HG03175 (cell line): ENCODE data around the gene CNDP2.

Source experiments
- ATAC-seq: cut with Tn5 transposase; IDR thresholded peaks from one replicate; pipeline ENCODE4 v1.9.1; 2021; ENCODE audit warnings: mild to moderate bottlenecking, moderate library complexity; ENCODE audit not compliant: unreplicated experiment

The CNDP2 gene

GRCh38 chr18:74472312-74472711, 23.9 kb upstream of the CNDP2 start:
- no peak for ATAC-seq

- no peak for ATAC-seq
Observed at GRCh38 chr18:74473976-74474640, 22.1 kb upstream of the CNDP2 start.

DNA sequence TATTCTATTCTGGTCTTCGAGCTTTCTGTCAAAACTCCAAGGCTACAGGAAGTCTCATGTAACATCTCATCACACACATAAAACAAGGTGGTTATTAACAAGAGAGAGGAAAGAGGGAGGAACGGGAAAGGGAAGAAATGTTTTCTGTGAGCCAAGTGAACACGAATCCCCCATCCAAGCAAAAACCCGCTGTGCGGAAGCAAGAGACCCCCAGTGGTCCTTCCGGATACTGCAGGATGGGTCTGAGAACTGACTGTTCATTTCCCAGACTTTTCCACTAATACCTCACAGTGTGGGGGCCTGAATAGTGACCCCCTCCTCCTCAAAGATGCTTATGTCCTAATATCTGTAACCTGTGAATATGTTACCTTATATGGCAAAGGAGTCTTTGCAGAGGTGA, 20.0 kb upstream of the CNDP2 start:
- ATAC-seq, result no peak

DNA sequence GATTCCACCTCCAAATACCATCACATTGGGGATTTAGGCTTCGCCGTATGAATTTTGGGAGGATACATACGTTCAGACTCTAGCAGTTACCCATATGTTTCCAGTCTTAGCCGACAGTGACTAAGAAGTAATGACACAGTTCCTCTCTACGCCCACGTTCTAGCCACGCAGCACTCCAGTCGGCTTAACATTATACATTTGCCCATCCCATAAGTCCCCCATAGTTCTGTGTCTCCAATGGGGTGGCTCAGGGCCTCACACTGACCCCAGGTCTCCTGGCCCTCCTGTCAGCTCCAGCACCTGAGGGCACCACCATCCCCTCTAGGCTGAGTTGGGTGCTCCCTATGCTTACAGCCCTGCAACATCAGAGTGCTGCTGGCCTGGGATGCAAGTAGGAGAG, 18.4 kb upstream of the CNDP2 start:
- ATAC-seq, result no peak

DNA sequence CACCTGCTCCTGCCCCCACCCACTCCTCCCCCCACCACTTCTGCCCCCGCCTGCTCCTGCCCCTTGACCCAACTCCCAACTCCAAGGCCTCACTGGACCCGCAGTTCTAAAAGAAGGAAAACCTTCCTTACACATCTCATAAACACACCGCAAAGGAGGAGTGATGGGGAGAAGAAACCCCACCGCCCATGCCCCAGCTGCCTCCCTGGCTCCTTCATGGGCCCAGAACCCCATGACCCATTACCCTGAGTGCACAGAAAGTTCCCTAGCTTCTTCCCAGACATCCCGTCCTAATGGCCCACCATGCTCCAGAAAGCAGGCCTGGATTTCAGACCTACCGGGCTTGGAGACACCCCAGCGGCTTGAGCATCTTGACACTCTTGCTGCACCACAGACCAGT, 17.8 kb upstream of the CNDP2 start:
- ATAC-seq, result no peak

DNA sequence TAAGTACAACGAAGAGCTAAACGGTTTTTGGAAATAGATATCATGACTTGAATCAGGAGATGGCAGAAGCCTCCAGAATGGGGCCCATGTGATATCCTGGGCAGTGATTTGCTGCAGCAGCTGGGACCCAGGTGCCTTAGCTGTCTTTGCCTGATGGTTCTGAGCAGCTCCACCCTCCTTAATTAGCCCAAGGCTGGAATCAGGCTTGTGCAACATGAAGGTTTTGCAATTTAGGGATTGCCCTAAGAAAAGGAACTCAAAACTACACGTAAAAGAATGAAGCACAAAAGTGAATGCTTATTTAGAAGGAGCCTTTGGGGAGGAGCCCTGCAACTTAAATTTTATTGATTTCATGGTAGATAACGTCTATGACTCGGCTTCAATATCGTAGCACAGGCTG, 17.3 kb upstream of the CNDP2 start:
- ATAC-seq, result no peak

DNA sequence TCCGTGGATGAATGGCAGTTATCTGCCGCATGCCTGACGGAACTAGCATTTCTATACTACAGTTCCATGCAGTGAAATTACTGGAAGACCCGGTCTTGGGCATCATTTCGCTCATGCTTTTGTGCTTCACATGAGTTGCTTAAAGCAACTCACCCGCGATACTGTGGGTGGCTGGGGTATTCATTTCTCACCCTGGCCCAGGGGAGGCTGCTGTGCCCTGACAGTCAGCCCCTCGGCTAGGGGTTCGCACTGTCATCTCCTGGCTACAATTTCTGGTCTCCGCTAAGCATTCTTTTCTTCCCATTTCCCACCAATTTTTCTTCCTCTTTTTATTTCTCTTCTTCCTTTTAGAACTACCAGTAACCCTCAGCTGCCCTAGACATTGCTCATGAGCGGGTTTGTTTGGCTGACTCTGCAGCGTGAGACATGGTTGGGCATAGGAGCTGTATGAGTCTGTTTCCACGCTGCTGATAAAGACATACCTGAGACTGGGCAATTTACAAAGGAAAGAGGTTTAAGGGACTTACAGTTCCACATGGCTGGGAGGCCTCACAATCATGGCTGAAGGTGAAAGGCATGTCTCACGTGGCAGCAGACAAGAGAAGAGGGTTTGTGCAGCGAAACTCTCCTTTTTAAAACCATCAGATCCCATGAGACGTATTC, 16.5 kb upstream of the CNDP2 start:
- no peak for ATAC-seq

DNA sequence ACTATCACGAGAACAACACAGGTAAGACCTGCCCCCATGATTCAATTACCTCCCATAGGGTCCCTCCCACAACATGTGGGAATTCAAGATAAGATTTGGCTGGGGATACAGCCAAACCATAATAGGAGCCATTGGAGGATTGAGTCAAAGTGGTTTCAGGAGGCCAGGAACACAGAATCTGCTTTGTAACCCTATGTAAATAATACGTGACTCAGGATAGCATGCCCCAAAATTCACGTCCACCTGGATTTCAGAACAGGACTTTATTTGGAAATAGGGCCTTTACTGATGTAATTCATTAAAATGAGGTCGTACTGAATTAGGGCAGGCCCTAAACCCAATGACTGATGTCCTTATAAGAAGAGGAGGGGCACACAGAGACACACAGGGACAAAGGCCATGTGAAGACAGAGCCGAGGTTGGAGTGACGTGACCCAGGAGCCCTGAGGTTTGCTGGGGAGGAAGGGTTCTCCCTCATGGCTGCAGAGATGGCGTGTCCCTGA, 16.0 kb upstream of the CNDP2 start:
- ATAC-seq, result no peak

GRCh38 chr18:74482697-74483096, 13.5 kb upstream of the CNDP2 start:
- no peak for ATAC-seq

DNA sequence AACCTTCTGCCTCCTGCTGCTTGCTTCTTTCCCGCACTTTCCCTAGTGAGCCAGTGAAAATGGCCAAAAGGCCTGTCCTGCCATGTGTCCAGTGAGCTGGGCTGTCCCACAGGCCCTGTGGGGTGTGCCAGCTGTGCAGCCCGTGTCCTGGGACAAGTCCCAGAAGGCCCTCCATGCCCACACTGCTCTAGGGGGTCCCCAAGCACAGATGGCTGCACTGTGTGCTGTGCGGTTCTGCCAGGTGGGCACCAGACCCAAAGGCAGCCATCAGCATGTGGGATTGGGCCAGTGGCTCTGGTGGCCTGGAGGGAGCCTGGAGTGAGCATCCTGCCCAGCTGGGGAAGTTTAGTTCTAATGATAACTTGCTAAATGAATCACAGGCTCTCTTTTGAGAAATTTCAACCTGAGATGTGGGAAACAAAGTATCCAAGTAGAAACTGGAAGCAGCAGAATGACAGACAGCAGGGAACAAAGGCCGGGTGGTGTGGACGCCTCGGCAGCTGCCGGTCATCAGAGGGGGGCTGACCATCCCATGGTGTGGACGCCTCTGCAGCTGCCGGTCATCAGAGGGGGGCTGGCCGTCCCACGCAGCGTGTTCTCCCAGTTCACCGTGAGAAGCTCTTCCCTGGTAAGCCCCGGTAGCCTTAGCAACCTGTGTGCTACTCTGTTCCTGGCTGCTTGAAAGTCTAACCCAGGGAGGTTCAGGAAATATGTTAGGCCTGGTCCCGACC, 9.9 kb upstream of the CNDP2 start:
- ATAC-seq, result no peak

DNA sequence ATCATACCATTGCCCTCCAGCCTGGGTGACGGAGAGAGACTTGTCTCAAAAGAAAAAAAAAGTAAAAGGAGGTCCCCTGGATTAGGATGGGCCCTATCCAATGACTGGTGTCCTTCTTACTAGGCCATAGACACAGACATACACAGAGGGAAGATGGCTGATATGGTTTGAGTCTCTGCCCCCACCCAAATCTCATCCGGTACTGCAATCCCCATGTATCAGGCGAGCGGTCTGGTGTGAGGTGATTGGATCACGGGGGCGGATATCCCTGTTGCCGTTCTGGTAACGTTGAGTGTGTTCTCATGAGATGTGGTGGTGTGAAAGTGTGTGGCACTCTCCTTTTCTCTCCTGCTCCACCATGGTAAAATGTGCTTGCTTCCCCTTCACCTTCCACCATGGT, 7.8 kb upstream of the CNDP2 start:
- no peak for ATAC-seq

DNA sequence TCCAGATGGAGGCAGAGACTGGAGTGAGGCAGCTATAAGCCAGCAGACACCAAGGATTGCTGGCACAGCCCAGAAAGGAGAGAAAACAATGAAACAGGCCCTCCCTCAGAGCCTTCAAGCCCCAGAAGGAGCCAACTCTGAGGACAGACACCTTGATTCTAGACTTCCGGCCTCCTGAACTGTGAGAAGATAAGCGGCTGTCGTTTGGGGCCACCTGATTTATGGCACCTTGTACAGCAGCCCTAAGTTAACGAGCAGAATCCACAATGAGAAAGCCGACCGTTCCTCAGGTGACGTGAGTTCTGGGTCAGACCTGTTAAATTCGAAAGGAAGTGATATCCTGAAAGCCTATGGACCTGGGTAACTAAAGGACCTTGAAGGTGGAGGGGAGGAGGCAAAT, 7.3 kb upstream of the CNDP2 start:
- ATAC-seq, result no peak

- no peak for ATAC-seq
Observed at GRCh38 chr18:74489676-74490075, 6.5 kb upstream of the CNDP2 start.

GRCh38 chr18:74492259-74492658, 3.9 kb upstream of the CNDP2 start:
- ATAC-seq, result no peak

GRCh38 chr18:74493689-74494088, 2.5 kb upstream of the CNDP2 start:
- ATAC-seq, result peak; percentile 22

DNA sequence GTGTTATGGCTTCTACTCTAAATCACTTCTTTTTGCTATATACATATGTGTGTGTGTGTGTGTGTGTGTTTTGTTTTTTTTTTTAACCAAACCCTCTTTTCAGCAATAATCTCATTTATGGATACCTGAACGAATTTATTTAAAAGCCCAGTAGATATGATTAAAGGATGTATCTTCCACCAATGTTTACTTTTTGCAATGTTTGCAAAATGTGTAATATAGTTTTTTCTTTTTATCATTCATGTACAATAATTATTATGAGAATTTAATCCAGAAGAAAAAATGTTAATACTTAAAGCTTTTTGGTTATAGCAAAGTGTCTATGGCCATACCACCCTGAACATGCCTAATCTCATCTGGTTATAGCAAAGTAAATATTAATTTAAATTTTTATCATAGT, 1.6 kb upstream of the CNDP2 start:
- no peak for ATAC-seq

DNA sequence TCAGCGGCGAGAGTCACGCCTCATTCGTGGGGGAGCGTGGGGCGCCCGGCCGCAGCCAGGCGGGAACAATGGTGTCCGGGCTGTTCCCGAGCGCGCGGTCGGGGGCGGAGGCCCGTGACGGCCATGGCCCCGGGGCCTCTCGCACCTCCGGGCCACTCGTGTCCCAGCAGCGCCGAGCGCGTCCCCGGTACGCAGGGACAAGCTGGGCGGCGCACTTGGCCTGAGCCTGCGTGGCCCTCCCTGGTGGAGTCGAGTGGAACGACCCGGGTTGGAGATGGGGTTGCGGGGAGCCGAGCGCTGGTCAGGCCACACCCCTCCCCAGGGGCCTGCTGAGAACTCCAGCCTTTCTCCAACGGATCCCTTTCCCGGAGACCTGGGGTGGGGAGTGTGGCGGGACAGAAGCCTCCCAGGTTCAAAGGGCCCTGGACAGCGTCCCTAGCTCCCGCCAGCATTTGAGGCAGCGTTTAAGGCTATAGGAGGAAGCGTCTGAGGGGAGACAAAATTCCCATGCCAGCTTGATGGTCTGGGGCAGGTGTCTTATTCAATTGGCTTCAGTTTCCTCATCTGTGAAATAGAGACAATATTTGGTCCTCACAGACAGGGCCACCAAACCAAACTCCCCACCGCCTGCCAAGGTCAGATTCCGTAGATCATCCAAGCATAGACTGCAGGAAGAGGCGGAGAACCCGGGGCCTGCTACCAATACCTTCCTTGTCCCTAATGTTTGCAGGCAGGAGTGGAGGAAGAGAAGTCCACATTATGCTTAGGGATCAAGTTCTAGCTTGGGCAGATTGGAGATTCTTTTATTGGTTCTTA, 553 bp downstream of the CNDP2 start:
- ATAC-seq, result peak; percentile 36

DNA sequence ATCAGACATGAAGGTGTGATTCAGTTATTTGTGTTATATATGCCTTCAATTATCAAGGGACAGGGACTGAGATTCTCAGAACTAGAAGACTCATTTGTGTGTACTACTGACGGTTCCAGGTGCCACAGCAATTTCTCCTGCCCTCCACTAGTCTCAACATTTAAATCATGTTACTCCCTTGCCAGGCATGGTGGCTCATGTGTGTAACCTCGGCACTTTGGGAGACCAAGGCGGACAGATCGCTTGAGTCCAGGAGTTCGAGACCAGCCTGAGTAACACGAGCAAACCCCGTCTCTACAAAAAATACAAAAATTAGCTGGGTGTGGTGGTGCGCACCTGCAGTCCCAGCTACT, 1.1 kb downstream of the CNDP2 start:
- ATAC-seq, result no peak

GRCh38 chr18:74497778-74498177, 1.6 kb downstream of the CNDP2 start:
- no peak for ATAC-seq

DNA sequence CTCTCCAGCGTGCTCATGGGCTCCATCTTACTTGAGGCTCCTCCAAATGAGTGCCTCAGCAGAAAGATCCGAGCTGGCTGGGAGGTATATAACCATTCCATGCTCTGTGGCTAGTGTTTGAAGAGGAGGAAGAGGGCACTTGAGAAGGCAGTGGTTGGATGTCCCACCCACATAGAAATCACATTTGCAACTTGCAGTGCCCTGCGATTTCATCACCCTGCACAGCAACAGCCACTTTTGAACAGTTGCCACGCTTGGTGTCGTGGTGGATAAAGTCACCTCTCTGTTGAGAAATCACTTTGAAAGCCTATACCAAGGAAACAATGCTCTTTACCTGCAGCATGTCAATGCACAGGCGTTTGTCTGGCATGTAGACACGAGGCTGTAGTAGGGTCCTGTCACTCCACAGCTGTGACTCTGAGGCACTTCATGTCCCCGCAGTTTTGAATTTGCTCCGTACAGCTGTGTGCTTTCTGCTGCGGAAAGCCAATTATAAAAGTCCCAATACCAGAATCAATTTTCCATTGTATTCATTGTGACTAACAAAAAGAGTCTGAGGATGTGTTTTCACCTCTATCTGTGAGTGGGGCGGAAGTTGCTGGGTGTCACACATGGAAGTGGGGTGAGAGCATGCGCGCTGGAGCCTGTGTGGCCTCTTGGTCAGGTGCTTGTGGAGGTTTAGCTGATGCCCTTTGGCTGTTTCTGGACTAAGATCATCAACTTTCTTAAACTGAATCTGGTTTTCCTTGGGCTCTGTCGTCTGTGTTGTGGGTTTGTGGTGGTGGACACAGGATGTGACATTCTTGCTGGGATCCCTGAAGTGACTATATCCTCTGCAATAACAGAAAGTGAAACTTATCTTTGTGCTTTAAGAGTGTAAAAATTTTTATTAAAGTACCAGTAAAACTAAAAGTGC, 2.8 kb downstream of the CNDP2 start:
- peak; percentile 38 for ATAC-seq
